Motor neuron (in vitro differentiated cells): ENCODE measurements around the gene MORF4L1. TPM values are rescaled to one million over a fixed set of nuclear protein-coding genes. Genes with fewer than 3 reads are reported as not detected.
"Not testable (repeated sequence)": the region's sequence is repeated elsewhere in the genome, so short reads cannot be mapped to it uniquely, and the experiment has no call there.

Experiments
- ATAC-seq, 8 experiments: fragments of 200-7000 bp; cut with Tn5 transposase; replicated peaks in 6 of 8; 2 replicates each; pipeline ENCODE4 v1.8.0; 2021; ENCODE audit warnings: mild to moderate bottlenecking in 8 of 8, moderate library complexity in 8 of 8
- H3K27ac ChIP-seq, 2 donors: fragments of 250-450 bp; sonication (Bioruptor Pico); 2 replicates each; pipeline ENCODE4 v1.9.0; 2021; ENCODE audit warnings: antibody characterized with exemption in 2 of 2, mild to moderate bottlenecking in 2 of 2, moderate library complexity in 1 of 2
- H3K4me1 ChIP-seq, 2 donors: fragments of 250-450 bp; sonication (Bioruptor Pico); replicated peaks in 1 of 2; 2 replicates each; pipeline ENCODE4 v1.6.1; 2021; ENCODE audit warnings: antibody characterized with exemption in 2 of 2, mild to moderate bottlenecking in 2 of 2, moderate library complexity in 1 of 2
- H3K4me3 ChIP-seq, 5 donors: fragments of 250-450 bp; sonication (Bioruptor Pico); 2 replicates each; pipeline ENCODE4 v1.9.0; 2021; ENCODE audit warnings: antibody characterized with exemption in 5 of 5, mild to moderate bottlenecking in 5 of 5, moderate library complexity in 4 of 5
- WGBS, 10 experiments: fragments of 450-650 bp; shearing (Covaris generic); methylation state at CpG; one replicate each; pipeline ENCODE4 v1.0.0; 2022; 5-methylcytosine and 5-hydroxymethylcytosine counted together
- in situ Hi-C, 9 experiments: fragments of 400-800 bp; cut with MboI; loops; one replicate each; pipeline ENCODE4 v1.15.0; 2021; ENCODE audit warnings: low sequenced_read_pairs in 9 of 9, low pct_unique_long_range_greater_than_20kb in 2 of 9; ENCODE audit not compliant: unreplicated experiment in 9 of 9
- total RNA-seq, 8 experiments: library from RNA; unstranded; fragments of 300-600 nt; gene quantifications; 2 replicates each; pipeline versions ENCODE4 v1.2.3 to v1.2.4, GENCODE V29; 2022

Gene MORF4L1
- total RNA-seq, 8 experiments from 2014 or later, result 249 to 703 (median 445) TPM

DNA sequence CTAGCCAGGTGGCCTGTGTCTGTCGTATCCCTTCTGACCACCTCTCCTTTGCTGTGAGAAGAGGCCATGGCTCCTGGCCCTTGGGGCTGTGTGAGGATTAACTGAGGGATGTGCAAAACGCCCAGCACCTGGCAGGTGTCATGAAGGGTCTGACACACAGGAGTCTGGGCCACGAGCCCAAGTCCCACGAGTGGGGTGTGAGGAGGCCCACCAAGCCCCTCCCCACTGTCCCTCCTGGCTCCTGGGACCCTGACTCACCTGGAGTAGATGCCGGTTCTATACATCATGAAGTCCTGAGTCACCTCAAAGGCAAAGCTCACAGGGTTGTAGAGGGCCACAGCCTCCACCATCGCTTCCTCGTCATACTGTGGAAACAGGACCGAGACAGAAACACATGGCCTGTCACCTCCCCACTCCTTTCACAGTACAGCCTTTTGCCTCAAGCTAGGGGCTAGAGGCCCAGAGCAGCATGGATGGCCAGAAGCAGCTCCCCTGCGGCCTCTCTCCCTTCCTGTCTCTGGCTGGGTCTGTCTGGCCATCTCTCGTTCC lies 52.5 kb downstream of the MORF4L1 start:
- WGBS, 10 experiments, result 83 to 96% (median 92%) methylated on average over 1 to 5 of the region's 10 CpGs; no CpG with 5 or more reads in 6 of the 10 experiments
- in situ Hi-C loops, result no loop called here
- peak in 2 of 8 experiments; percentile 7 to 13 for ATAC-seq
- Histone ChIP-seq H3K4me1 (no peaks in the 10 kb centered on the region), H3K4me3 (no peak overlapping the region), H3K27ac (no peak overlapping the region)

DNA sequence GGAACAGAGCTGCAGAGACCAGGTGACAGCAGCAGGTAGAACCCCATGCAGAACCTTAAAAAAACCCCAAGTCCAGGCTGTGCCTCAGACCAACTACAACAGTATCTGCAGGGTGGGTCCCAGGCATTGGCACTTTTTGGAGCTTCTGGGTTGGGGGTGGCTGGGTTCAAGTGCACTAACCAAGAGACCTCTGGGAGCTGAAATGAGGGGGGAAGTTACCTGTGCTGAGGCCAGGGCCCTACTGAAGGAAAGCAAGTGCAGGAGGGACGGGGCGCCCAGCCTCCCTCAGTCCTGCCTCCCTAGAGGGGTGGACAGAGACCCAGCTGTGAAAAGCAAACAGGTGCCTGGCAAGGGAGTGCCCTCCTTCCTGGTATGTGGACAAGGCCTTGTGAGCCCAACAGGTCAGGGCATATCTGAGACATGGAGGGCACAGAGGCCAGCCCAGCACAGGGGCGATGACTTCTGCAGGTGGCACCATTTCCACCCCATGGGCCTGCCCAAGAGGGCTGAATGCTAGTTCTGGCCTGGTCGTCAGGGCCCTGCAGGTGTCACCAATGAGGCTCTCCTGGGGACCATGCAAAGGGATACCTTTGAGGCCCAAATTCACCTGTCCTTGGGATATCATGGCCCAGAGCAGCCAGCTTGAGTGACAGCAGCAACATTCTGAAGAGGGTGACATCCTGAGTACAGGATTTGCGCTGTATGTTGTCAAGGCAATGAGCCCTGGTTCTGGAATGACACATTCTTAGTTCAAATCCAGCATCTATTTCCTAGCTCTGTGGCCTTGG lies 53.5 kb downstream of the MORF4L1 start:
- peak in 5 of 8 experiments; percentile 3 to 24 (median 12) for ATAC-seq
- H3K4me1 ChIP-seq, result no peaks in the 10 kb centered on the region
- no peak overlapping the region for H3K4me3 ChIP-seq
- 40 to 100% (median 100%) methylated on average over 1 to 2 of the region's 5 CpGs; no CpG with 5 or more reads in 5 of the 10 experiments for WGBS, 10 experiments
- in situ Hi-C loops, result no loop called here
- no peak overlapping the region for H3K27ac ChIP-seq

DNA sequence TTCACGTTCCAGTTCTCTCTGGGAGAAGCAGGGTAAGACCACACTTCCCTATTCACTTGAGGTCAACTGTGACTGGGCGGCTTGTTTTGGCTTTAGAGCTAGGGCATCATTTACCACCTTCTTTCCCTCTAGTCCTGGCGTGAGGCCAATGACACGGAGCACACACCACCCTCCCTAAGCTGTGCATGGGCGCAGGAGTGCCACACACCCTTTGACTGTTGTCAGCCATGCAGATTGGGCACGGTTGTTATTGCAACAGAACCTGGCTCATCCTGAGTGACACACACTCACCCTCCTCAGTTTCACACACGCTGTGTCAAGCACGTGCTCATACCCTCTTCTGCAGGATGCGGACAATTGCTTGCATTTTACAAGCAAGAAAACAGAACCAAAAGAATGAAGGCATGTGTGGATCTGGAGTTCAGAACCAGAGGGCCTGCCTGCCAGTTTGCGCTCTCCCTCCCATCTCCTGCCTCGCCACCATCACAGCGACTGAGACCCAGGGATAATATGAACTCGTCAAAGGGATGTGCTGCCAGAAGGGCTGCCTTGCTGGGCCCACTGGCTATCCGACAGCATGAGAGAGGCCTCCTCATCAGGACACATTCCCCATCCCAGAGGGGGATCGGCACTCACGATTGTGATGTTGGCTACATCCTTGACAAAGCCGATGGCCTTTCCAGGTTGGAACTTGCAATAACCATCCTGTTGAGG lies 54.5 kb downstream of the MORF4L1 start:
- no peaks in the 10 kb centered on the region for H3K4me1 ChIP-seq
- H3K4me3 ChIP-seq, result no peak overlapping the region
- no peak for ATAC-seq
- 20 to 100% (median 92%) methylated on average over 1 to 8 of the region's 17 CpGs; no CpG with 5 or more reads in 1 of the 10 experiments for WGBS, 10 experiments
- in situ Hi-C loops, result no loop called here
- H3K27ac ChIP-seq, result no peak overlapping the region

DNA sequence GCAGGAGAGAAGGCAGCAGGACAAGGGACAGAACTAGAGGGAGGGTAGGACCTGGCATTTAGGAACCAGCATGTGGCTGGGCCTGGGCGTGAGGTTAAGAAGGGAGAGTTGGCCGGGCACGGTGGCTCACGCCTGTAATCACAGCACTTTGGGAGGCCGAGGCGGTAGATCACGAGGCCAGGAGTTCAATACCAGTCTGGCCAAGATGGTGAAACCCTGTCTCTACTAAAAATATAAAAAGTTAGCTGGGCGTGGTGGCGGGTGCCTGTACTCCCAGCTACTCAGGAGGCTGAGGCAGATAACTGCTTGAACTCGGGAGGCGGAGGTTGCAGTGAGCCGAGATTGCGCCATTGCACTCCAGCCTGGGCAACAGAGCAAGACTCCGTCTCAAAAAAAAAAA lies 55.5 kb downstream of the MORF4L1 start:
- H3K27ac ChIP-seq, H3K4me3 ChIP-seq, in situ Hi-C loops, ATAC-seq, H3K4me1 ChIP-seq: not testable (repeated sequence)
- 68 to 96% (median 93%) methylated on average over 1 to 6 of the region's 14 CpGs; no CpG with 5 or more reads in 4 of the 10 experiments for WGBS, 10 experiments

DNA sequence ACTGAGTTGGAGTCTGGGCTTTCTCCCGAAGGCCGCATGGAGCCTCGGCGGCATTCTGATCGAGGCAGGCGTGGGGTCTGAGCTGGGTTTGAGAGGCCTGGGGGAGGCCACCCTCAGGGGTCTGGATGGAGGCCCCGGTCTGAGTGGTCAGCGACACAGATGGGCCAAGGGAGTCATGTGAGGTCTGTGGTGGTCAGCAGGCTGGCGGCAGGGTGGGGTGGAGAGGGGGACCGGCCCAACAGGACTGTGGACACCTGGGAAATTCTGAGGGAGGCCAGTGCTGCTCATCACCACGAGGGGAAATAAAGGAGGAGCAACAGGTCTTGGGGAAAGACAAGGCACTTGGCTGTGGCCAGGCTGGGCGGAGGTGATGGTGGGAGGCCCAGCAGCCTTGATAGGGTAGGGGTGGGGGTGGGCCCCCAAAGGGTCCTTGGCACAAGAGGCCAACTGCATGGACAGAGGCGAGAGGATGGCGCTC lies 56.0 kb downstream of the MORF4L1 start:
- 79 to 100% (median 92%) methylated on average over 1 to 7 of the region's 14 CpGs; no CpG with 5 or more reads in 5 of the 10 experiments for WGBS, 10 experiments
- ATAC-seq, result no peak
- no peaks in the 10 kb centered on the region for H3K4me1 ChIP-seq
- H3K27ac ChIP-seq, result no peak overlapping the region
- in situ Hi-C loops, result no loop called here
- no peak overlapping the region for H3K4me3 ChIP-seq

DNA sequence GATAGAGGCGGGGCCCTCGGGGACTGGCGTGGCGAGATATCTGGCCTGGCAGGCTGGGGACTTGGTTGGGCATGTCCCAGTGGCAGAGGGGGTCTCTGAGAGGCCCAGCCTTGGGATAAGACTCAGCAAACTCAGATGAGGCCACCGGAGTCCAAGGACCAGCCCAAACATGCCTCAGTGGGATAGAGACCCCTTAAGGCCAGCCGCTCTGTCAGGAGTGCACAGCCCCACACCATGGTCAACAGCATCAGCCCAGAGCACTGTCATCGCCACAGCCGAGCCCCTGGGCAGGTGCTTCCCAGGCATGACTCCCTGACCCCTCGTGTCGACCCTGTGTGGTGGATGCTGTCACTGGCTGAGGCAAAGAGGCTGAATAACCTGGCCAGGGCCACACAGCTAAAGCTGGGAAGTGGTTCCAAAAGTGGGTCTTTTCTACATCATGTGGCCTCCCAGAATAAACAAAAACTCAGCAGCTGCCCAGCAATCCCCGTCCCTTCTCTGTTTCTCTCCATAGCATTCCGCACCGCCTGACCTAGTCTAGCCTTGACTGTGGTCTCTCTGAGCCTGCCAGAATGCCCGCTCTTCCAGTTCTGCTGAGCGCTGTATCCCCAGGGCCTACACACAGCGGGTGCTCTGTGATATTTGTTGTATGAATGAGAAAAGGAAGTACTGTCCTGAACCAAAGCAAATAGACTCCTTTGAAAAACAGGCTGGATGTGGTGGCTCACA lies 57.0 kb downstream of the MORF4L1 start:
- Histone ChIP-seq H3K4me3 (no peak overlapping the region), H3K27ac (no peak overlapping the region), H3K4me1 (no peaks in the 10 kb centered on the region)
- WGBS, 10 experiments, result 70 to 100% (median 90%) methylated on average over 1 to 7 of the region's 16 CpGs; no CpG with 5 or more reads in 3 of the 10 experiments
- peak in 1 of 8 experiments; percentile 5 for ATAC-seq
- in situ Hi-C loops, result no loop called here

DNA sequence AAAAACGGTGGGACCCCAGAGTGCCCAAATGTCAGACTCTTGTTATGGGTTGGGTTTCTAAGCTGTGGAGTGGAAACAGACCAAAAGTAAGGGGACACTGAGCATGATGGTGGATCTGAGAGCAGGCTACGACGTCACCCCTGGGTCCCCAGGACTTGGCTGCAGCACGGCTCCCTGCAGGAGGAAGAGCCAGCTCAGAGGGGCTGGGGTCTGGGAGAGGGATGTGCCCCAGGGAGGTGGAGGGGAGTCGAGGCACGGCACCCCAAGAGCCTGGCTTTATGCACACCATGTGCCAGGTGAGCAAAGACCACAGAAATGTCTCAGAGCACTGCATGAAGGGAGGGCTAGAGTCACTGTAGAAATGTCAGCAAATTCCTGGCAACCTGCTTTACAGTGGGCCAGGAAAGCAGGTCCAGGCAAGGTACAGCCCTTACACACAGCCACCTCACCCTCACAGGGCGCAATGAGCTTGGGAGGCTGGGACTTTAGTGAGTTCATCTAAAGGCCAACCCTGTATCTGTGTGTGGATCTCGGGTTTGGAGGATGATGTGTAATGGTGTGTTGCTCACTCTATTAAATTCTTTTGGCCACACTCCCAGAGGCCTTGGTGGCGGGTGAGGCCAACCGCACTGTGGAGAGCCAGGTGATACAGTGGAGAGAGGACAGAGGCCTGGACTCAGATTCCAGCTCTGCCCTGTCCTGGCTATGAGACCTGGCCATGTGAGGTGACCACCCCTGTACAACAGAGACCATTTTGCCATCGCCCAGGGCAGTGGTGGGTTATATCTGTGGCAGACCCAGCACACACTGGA lies 58.1 kb downstream of the MORF4L1 start:
- H3K27ac ChIP-seq, result no peak overlapping the region
- 20 to 95% (median 61%) methylated on average over 1 to 6 of the region's 11 CpGs; no CpG with 5 or more reads in 2 of the 10 experiments for WGBS, 10 experiments
- ATAC-seq, result peak in 7 of 8 experiments; percentile 5 to 87 (median 22)
- no peaks in the 10 kb centered on the region for H3K4me1 ChIP-seq
- in situ Hi-C loops, result no loop called here
- H3K4me3 ChIP-seq, result no peak overlapping the region

DNA sequence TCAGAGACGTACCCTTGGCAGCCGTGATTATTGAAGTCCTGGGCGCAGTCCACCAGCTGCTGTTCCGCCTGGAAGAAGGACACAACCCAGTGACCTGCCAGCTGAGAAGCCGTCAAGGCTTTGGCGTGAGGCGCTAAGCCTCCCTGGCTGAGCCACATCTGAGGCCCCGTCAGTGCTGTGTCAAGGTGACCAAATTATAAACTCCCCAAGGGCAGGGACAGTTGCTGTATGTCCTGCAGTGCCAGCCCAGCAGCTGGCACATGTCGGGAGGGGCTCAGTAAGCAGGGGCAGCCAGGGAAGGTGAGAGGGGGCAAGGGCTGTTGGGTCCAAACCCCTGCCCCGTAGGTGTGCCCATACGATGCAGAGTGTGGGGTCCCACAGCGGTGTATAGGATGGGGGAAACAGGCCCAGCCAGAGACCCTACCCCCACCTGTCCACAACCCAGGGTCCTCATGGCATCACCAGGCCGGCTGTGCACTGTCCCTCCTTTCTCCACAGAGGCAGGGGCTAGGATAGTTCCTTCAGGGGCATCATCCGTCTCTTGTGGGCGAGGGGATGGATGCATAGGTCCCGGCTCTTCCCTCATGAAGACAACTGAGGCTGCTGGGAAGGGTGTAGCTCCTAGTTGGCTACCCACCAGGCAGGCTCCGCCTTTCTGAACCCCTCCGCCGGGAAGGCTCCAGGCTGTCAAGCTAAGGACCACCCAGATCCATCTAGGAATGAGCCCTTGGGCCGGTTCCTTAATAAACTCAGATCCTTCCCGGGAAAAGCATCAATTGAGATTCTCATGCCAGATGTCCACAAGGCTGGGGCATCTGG lies 59.0 kb downstream of the MORF4L1 start:
- Histone ChIP-seq H3K27ac (no peak overlapping the region), H3K4me1 (no peaks in the 10 kb centered on the region), H3K4me3 (no peak overlapping the region)
- ATAC-seq, result peak in 4 of 8 experiments; percentile 4 to 11 (median 8)
- in situ Hi-C loops, result no loop called here
- 50 to 91% (median 70%) methylated on average over 1 to 8 of the region's 21 CpGs; no CpG with 5 or more reads in 6 of the 10 experiments for WGBS, 10 experiments

DNA sequence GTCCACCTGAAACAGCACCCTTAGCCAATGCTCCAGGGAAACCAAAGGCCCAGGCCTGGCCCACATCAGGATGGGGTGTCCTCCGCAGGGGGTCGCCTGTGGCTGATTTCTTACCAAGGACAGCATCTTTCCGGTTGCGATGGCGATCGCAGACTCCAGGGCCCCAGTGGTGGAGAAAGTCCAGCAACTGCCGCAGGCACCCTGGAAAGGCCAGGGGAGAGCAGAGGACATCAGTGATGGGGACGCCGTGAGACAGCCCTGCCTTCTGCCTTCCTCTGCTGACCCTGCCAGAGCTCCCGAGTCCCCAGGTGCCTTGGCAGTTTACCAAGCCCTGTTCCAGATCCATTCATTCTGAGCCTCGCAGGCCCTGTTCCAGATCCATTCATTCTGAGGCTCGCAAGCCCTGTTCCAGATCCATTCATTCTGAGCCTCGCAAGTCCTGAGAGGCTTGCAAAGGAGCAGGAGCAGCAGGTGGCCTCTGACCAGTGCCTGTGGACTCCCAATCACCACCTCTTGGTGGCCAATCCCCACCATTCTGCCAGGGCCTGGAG lies 59.6 kb downstream of the MORF4L1 start:
- WGBS, 10 experiments, result 67 to 100% (median 84%) methylated on average over 1 to 3 of the region's 13 CpGs; no CpG with 5 or more reads in 4 of the 10 experiments
- no peak for ATAC-seq
- Histone ChIP-seq H3K4me1 (no peaks in the 10 kb centered on the region), H3K27ac (no peak overlapping the region), H3K4me3 (no peak overlapping the region)
- in situ Hi-C loops, result no loop called here

DNA sequence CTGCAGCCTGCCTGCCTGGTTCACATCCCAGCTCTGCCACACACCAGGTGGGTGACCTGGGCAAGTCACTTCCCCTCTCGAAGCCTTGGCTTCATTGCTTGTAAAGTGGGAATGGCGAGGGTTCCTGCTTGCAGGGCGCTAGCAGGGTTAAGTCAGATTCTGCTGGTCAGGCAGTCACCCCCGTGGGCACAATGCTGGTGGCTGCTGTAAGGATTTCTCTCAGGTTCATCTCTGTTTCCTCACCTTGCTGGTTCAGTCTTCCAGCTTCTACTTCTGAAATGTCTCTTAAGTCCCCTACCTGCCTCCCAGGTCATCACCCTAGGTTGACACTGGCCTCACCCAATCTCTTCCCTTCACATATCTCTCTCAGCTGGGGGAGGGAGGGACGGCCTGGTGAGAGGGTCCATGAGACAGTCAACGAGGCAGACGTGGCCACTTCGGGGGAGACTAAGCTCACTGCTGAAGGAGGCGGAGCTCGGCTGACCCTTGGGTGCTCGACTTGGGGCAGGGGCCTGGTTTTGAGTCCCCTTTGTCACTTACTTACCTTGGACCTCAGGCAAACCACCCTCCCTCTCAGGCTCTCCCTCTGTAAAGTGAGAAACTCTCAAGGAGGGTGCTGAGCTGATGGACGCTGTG lies 60.6 kb downstream of the MORF4L1 start:
- in situ Hi-C loops, result no loop called here
- no peak overlapping the region for H3K4me3 ChIP-seq
- 63 to 85% (median 83%) methylated on average over 3 to 5 of the region's 12 CpGs; no CpG with 5 or more reads in 6 of the 10 experiments for WGBS, 10 experiments
- no peak for ATAC-seq
- H3K4me1 ChIP-seq, result no peaks in the 10 kb centered on the region
- H3K27ac ChIP-seq, result no peak overlapping the region
